ENCODE results near the gene SMIM8. TPM values are rescaled to one million over a fixed set of nuclear protein-coding genes. Genes with fewer than 3 reads are reported as not detected.

The SMIM8 gene
- total RNA-seq, 1 experiment from 2014 or later: 10.8 TPM

GRCh38 chr6:87373377-87373776 is 51.0 kb downstream of the SMIM8 start:
- TF ChIP-seq TP53 (CRISPR knock-in tag; IDR thresholded peaks at IDR 0.05): no peak
- no peak for TF ChIP-seq ZNF219 (CRISPR knock-in tag; IDR thresholded peaks at IDR 0.05; ENCODE audit: borderline replicate concordance)
- TF ChIP-seq ZMAT4 (CRISPR knock-in tag; IDR thresholded peaks at IDR 0.05): no peak
- TF ChIP-seq GTF2I (CRISPR knock-in tag; conservative IDR thresholded peaks at IDR 0.05): no peak
- TF ChIP-seq MLX (CRISPR knock-in tag; IDR thresholded peaks at IDR 0.05): no peak
- no peak for TF ChIP-seq ETV6 (CRISPR knock-in tag; IDR thresholded peaks at IDR 0.05)
- TF ChIP-seq E2F4 (CRISPR knock-in tag; IDR thresholded peaks at IDR 0.05; ENCODE audit: borderline replicate concordance, low read depth): no peak
- no peak for TF ChIP-seq MYBL2 (CRISPR knock-in tag; IDR thresholded peaks at IDR 0.05)
- no peak for TF ChIP-seq ZNF281 (CRISPR knock-in tag; IDR thresholded peaks at IDR 0.05)
- no peak for TF ChIP-seq SMAD3 (CRISPR knock-in tag; IDR thresholded peaks at IDR 0.05; ENCODE audit: borderline replicate concordance)
- TF ChIP-seq IRF2 (CRISPR knock-in tag; IDR thresholded peaks at IDR 0.05; ENCODE audit: borderline replicate concordance, low read depth): no peak
- TF ChIP-seq ERG (CRISPR knock-in tag; IDR thresholded peaks at IDR 0.05): no peak
- ChIA-PET CTCF (no interaction called here), POLR2A (no interaction called here)
- 0 out of 2 replicates have a peak, but pooled peaks cover 3% of the 10 kb centered on the region for H3K27me3 Mint-ChIP-seq (ENCODE audit: low read depth)
- H3K9me3 Mint-ChIP-seq: peaks cover 31% of the 10 kb centered on the region
- DNase-seq (ENCODE audit: low spot score) (no peak), ATAC-seq (no peak)
- no peak overlapping the region for H3K4me3 Mint-ChIP-seq
- H3K36me3 Mint-ChIP-seq: peaks cover 15% of the 10 kb centered on the region
- H3K27ac Mint-ChIP-seq: no peak overlapping the region
- H3K4me1 Mint-ChIP-seq: no peaks in the 10 kb centered on the region

GRCh38 chr6:87375315-87375714 is 52.9 kb downstream of the SMIM8 start:
- DNase-seq (ENCODE audit: low spot score): no peak
- Mint-ChIP-seq H3K36me3 (no peaks in the 10 kb centered on the region), H3K4me3 (no peak overlapping the region), H3K27ac (no peak overlapping the region), H3K27me3 (ENCODE audit: low read depth) (no peaks in the 10 kb centered on the region), H3K9me3 (peaks cover 18% of the 10 kb centered on the region), H3K4me1 (no peaks in the 10 kb centered on the region)
- POLR2A ChIA-PET: no interaction called here
- CTCF ChIA-PET: no interaction called here
- no peak for ATAC-seq
- TF ChIP-seq ZNF425 (CRISPR knock-in tag; conservative IDR thresholded peaks at IDR 0.05) (no peak), HMGXB4 (CRISPR knock-in tag; IDR thresholded peaks at IDR 0.05) (no peak), ESRRA (CRISPR knock-in tag; IDR thresholded peaks at IDR 0.05; ENCODE audit: borderline replicate concordance) (no peak), ATF2 (CRISPR knock-in tag; IDR thresholded peaks at IDR 0.05; ENCODE audit: borderline replicate concordance, low read depth) (no peak), ZNF532 (CRISPR knock-in tag; IDR thresholded peaks at IDR 0.05; ENCODE audit: borderline replicate concordance) (no peak), TCF7 (CRISPR knock-in tag; IDR thresholded peaks at IDR 0.05; ENCODE audit: low read depth) (no peak)
